HG03097 (cell line): ENCODE data around the gene WNK2.
"Not testable (repeated sequence)": the region's sequence is repeated elsewhere in the genome, so short reads cannot be mapped to it uniquely, and the experiment has no call there.

ENCODE experiments used
- ATAC-seq: cut with Tn5 transposase; IDR thresholded peaks from one replicate; pipeline ENCODE4 v1.9.1; 2021; ENCODE audit not compliant: unreplicated experiment, low FRiP score

The WNK2 gene

DNA sequence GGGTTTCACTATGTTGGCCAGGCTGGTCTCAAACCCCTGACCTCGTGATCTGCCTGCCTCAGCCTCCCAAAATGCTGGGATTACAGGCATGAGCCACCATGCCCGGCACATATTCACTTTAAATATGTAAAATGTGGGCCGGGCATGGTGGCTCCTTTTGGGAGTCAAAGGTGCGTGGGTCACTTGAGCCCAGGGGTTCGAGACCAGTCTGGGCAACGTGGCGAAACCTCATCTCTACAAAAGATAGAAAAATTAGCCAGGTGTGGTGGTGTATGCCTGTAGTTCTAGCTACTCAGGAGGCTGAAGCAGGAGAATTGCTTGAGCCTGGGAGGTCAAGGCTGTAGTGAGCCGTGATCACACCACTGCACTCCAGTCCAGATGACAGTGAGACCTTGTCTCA lies 67.4 kb downstream of the WNK2 start:
- ATAC-seq: not testable (repeated sequence)

DNA sequence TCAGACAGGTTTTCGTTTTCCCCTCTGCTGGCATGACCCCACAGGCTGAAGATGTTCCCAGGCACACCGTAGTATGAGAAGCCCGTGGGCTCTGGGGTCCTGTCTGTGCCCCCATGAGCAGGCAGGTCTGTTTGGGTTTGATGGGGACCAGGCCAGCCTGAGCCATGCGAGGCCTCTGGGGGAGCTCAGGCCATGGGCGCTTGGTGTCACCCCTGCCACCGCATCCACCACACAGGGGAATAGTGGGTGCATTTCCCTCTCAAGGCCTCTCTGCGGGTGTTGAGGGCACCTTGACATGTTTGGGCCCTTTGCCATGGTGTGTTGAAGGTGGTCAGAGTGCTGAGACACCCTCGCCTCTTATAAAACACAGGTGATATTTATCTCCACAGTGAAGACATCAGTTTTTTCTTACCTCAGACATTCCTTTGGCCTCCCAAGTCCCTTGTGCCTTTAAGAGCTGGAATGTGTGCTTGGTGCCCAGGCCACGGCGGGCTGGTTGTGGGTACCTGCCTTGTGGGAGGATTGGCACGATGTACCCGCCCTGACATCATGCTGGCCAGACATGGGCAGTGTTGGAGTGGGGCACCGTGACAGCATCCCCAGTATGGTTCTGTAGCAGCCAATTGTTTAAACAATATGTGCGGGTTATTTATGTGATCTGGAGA lies 68.3 kb downstream of the WNK2 start:
- no peak for ATAC-seq

DNA sequence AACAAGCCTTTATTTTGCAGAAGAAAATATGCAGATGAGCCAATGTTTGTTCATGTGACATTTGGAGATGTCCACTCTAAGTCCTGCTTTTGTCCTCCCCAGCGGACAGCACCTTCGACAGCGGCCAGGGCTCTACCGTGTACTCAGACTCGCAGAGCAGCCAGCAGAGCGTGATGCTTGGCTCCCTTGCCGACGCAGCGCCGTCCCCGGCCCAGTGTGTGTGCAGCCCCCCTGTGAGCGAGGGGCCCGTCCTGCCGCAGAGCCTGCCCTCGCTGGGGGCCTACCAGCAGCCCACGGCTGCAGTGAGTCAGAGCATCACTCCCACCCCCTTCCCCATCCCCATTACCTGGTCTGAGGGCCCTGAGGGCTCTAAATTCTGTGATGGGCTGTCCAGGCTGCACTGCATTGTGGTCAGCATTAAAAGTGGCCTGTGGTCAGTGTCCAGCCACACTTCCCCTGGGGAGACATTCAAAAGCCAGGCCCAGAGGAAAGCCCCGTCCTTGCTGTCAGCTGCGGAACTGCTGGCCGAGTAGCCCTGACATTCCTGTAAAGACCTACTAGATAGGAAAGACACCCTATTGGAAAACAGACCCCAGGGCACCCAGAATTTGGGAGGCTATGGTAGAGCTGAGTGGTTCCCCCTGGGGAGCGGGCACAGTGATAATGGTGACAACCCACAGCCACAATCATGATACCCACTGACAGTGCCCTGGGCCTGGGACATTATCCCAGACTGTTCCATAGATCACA lies 69.0 kb downstream of the WNK2 start:
- no peak for ATAC-seq

DNA sequence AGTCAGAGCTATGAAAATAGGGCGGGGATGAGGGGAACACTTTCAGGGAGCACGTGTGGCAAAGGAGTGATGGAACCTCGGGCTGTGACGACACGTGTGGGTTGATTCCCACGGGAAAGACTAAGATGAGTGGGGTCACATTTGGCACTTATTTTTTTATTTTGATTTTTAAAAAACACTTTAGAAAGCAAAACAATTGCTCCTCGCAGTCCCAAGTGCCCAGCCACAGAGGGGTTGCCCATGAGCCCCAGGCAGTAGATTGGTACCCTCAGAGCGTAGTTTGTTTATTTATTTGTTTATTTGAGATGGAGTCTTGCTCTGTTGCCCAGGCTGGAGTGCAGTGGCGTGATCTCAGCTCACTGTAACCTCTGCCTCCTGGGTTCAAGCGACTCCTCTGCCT lies 69.7 kb downstream of the WNK2 start:
- ATAC-seq: no peak

DNA sequence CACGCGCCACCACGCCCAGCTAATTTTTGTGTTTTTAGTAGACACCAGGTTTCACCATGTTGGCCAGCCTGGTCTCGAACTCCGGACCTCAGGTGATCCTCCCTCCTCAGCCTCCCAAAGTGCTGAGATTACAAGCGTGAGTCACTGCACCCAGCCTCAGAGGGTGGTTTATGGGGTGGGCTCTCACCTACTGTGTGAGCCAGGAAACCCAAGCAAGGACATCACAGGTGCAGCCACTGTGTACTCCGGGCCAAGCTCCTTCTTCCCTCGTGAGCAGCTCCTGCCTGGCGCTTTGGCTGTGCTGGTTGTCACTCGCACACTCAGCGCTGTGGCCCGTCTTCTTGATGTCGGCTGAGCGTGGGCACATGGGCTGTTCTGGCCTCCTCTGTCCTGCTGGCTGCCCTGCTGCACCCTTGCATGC lies 70.1 kb downstream of the WNK2 start:
- no peak for ATAC-seq

DNA sequence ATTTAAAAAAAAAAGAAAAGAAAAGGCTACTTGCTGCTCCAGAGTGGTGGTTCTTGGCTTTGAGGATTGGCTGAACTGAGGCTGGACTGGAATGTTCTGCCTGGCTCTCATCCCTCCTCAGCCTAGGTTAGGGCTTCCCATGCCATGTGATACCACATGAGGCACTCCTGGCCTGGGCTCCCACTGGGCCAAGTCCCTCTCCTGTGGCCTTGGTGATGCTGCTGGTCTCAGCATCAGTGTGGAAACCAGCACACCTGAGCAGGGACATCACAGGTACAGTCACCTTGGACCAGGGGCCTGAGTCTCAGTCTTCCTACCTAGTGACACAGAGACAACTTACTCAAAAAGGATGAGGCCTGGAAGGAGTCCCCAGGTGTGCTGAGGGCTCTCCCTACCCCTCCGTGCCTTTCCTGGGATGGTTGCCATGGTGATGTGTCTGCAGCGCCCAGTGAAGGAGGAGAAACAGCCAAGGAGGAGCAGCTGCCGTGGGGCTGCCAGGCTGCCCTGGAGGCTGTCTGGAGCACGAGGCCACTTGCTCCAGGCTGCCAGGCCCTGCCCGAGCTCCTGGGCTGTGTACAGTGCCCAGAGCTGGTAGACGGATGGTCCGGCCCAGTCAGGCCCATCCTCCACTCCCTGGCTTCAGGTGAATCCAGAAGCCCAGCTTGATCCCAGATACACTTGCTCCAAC lies 71.0 kb downstream of the WNK2 start:
- no peak for ATAC-seq

DNA sequence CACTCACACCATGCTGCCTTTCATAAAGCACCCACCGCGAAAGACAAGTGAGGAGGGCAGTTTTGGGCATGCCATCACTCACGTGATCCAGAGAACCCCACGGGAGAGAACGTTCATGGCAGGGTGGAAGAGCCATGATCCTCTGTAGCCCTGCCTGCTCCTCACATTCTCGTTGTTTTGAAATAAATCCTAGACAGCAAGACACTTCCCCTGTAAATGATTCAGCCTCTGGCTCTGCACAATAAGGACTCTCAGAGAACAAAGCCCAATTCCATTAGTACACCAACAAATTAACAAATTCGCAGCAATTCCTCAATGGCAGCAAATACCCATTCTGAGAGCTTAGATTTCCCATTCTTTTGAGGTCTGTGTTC lies 71.5 kb downstream of the WNK2 start:
- no peak for ATAC-seq

DNA sequence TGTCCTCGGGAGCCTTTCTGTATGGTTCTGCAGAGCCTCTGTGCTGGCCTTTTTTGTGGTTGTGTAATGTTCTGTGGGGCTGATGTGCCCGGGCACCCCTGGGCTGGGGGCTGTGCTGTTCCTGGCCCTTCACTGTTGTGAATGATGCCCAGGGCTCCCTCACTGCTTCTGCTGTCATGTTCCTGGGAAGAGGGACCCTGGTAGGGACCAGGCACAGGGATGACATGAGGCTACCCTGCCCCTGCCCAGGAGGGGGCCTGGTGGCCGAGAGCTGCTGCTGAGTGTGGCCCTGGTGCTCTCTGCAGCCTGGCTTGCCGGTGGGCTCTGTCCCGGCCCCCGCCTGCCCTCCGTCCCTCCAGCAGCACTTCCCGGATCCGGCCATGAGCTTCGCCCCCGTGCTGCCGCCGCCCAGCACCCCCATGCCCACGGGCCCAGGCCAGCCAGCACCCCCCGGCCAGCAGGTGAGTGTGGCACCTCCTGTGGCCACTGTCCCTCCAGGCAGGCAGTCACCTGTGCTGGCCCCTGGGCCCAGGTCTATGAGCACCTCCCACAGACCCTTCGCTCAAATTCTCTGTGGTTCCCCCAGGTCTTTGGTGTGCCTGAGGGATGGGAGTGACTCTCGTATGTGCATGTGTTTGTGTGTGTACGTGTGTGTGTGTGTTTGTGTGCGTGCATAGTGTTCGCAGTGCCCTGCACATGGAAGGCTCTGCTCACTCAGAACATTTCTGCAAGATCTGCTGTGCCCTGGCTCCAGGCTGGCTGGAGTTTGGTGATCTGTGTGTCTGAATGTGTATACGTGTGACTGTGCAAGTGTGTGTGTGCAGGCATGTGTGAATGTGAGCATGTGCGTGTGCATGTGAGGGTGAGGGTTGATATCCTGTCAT lies 72.3 kb downstream of the WNK2 start:
- no peak for ATAC-seq

DNA sequence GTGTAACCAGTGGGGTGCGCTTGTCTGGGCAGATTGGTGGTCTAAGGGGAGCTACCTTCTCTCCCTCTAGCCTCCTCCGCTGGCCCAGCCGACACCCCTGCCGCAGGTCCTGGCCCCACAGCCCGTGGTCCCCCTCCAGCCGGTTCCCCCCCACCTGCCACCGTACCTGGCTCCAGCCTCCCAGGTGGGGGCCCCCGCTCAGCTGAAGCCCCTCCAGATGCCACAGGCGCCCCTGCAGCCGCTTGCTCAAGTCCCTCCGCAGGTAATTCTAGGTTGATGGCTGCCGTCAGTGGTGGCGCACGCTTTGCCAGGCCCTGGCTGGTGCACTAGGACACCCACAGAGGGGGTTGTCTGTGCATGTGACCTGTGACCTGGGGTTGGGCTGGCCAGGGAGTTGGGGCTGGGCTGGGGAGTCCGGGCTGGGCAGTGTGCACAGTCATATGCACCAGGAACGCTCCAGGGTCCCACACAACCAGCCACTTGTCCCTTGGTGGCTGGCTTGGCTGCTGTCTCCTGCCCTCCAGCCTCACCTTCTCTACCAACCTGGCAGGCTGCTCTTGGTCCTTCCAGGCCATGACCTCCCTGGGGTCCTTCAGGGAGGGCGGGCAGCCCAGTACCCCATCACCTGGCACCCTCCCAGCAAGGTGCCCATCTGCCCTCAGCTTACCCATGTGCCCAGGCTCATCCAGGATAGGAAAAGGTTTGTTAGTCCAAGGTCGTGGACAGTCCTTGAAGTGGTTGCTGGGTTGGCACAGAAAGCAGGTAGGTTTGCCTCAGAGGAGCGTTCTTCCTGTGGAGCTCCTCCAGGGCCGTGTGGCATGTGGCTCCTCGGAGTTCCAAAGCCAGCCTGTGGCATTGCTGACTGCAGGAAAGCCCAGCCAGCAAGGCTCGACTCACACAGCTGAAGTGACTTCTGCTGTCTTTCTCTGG lies 73.2 kb downstream of the WNK2 start:
- ATAC-seq: no peak

DNA sequence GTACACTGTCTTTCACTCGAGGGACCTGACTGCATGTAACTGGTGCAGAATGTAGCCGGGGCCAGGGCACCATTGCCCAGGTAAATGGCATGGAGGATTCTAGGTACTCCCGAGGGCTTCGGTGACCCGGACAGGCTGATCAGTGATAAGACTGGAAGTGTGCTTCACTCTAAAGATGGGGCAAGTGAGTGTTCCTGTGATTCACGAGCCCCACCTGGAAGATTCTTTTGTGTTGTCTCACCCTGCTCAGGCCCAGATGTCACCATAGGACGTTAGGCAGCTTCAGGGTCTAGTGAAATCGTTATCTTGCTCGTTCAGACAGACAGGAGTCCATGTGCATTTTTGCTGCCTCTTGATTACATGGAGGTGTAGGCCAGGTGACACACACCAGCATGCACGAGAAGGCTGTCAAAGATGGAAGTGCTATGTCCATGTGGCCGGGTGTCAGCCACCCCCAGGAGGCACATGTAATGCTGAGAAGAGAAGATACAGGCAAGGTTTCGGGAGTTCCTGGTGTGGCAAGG lies 73.9 kb downstream of the WNK2 start:
- no peak for ATAC-seq

DNA sequence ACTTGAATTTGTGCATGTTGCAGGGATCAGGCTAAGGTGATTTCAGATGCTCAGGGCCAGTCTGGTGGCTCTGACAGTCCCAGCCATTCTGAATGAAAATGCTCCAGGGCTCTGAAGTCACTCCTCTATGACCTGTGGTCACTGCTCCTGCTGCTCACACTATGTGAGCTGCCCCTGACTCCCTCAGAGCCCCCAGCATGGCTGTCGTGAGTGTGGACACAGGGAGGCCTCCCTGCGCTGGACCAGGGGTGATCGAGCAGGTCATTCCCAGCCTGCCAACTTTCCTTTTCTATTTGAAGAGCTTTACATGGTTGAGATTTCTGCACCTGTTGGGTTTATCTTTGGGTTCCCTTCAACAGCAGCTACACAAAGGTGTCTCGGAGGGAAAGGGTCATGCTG lies 74.5 kb downstream of the WNK2 start:
- ATAC-seq: no peak

DNA sequence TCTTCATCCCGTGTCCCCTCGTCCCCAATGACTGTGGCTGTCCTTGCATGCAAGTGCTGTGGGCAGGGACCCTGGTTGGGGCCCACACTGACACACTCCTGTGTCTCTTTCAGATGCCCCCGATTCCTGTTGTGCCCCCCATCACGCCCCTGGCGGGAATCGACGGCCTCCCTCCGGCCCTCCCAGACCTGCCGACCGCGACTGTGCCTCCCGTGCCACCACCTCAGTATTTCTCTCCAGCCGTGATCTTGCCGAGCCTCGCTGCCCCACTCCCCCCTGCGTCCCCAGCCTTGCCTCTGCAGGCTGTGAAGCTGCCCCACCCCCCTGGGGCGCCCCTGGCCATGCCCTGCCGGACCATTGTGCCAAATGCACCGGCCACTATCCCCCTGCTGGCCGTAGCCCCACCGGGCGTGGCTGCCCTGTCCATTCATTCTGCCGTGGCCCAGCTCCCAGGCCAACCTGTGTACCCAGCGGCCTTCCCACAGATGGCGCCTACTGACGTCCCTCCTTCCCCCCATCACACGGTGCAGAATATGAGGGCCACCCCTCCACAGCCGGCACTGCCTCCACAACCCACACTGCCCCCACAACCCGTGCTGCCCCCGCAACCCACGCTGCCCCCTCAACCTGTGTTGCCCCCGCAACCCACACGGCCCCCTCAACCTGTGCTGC lies 75.0 kb downstream of the WNK2 start:
- no peak for ATAC-seq

DNA sequence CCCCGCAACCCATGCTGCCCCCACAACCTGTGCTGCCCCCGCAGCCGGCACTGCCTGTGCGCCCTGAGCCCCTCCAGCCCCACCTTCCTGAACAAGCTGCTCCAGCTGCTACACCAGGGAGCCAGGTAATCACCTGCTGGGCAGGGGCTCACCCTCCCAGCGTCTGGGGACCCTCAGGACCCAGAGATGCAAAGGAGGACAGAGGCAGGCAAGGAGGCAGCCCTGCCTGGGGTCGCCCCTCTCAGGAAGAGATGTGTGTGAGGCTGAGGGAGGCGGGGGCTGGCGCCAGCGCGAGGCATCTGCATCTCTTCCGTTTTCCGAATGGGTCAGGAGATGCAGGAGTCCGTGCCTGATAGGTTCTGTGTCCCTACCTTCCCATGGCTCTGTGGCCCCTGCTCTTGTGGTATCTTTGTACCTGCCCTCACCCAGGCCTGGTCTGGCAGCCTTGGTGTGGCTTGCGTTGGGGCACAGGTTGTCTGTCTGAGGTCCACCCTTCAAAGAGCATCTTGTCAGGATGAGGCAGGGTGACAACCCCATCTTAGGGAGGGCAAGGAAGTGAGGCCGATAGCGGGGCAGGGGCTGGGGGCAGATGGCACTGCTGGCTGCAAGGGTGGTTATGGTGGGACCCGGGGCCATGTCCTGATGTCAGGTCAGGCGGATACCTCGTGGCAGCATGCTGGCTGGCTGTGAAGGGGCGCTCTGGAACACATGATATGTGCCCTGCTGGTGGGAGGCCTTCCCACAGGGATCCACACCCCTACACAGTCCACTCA lies 75.7 kb downstream of the WNK2 start:
- no peak for ATAC-seq

DNA sequence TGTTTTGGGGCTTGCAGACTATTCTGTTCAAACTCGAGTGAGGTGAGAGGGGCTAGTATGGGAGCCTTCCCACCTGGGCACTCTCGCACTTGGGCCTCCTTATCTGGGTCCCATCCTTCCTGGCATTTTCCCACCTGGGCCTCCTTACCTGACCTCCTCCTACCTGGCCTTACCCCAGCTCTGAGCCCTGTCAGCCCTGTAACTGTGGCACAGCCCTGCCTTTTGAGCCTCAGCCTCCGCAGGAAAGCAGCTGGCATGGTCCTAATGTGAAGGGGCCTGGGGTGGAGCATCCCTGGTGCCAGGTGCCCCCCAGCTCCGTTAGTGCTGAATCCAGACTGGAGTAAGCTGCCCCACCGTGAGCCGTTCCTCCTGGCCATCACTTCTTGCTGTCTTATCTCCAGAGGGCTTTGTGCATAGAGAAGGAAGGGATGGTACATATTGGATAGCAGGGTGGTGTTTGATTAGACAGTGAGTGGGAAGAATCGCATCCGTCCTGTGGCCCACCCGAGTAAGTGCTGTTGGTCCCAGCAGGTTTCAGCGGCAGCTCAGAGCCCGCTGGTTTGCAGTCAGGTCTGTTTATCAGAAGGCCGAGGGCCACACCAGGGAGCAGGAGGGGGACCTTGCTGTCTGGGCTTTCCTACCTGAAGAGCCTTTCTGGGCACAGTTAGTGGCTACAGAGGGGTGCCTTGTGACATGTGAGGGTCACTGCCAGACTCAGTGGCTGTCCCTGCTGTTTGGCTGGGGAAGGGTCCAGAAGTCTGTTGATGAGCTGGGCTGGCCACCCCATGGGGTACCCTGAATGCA lies 76.5 kb downstream of the WNK2 start:
- ATAC-seq: no peak

DNA sequence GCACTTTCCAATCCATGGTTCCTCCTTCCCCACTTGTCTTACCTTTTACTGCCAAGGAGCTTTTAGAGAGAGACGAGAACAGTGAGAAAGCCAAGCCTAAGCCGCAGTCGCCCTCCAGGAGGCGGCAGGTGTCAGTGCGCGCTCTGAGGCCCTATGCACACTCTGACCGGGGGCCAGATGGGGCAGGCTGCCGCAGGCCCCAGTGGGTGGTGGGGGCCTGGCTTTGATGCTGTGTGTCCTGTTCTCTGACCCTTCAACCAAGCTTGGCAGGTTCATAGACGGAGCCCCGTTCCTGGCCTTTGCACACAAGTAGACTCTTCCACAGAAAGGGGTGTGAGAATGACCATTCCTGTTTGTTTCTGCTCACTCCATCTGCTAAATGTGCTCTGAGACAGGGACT lies 77.3 kb downstream of the WNK2 start:
- ATAC-seq: no peak

DNA sequence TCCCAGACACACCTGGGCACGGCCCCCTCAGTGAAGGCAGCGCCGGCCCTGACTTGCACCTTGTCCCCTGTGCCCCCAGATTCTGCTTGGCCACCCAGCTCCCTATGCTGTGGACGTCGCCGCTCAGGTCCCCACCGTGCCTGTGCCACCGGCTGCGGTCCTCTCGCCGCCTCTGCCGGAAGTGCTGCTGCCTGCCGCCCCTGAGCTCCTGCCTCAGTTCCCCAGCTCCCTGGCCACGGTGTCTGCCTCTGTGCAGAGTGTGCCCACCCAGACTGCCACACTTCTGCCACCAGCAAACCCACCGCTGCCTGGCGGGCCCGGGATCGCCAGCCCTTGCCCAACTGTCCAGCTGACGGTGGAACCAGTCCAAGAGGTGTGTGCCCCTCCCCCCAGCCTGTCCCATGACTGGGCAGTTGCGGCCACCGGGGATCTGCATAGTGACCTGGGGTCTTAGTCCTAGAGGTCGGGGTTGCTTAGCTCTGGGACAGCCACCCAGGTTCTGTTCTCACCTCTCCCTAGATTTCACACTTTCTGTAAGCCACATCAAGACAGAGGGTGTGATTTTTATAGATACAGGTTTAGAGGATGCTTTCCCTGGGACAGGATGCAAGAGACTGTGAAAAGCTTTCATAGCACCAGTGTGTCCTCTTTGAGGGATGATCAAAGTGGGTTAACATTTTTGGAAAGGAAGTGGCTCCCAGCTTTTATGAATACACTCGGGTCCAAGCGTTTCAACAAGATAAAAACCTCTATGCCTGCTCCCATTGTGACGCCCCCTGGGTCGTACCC lies 78.0 kb downstream of the WNK2 start:
- ATAC-seq: no peak
